GM12878 (cell line): ENCODE results near the gene TWF1. TPM values are rescaled to one million over a fixed set of nuclear protein-coding genes. Genes with fewer than 3 reads are reported as not detected.

ENCODE experiments used
- ATAC-seq: fragments of 200-7000 bp; cut with Tn5 transposase; 3 replicates; pipeline ENCODE4 v1.9.1; 2020; ENCODE audit warnings: mild to moderate bottlenecking, moderate library complexity
- BruUV-seq: library from RNA; stranded (reverse); fragments of 400-500 nt; replicated peaks from 2 replicates; lab custom pipeline; 2021; lab: Mats Ljungman, UMichigan
- CTCF ChIA-PET: fragments of 300-600 bp; sonication (Branson Sonifier 250); formaldehyde crosslinking; extraction: SDS; loops from one replicate; lab custom pipeline; 2021; ENCODE audit warnings: inconsistent platforms; lab: Yijun Ruan, JAX
- POLR2A ChIA-PET: fragments of 350-600 bp; formaldehyde crosslinking; extraction: SDS; loops from one replicate; lab custom pipeline; 2021; ENCODE audit warnings: inconsistent platforms; lab: Charles Lee
- RAD21 ChIA-PET: fragments of 300-600 bp; sonication (Branson Sonifier 250); formaldehyde crosslinking; loops from one replicate; lab custom pipeline; 2023; ENCODE audit warnings: antibody characterized with exemption; ENCODE audit not compliant: unreplicated experiment; lab: Charles Lee
- SMC1A ChIA-PET: fragments of 300-600 bp; sonication (Branson Sonifier 250); formaldehyde crosslinking; loops from one replicate; lab custom pipeline; 2023; ENCODE audit not compliant: unreplicated experiment, uncharacterized antibody; lab: Charles Lee
- DNase-seq: peaks from one replicate; pipeline ENCODE4 v3.0.0-alpha.2; 2011; ENCODE audit warnings: low read depth, low spot score
- FAIRE-seq: peaks from 3 replicates; lab custom pipeline; 2011; peaks lifted over from hg19 to GRCh38; lab: Jason Lieb, UNC
- H2AFZ ChIP-seq: 2 replicates; pipeline ENCODE4 v1.6.0; 2011; ENCODE audit warnings: low read depth, low read length, control low read depth; ENCODE audit not compliant: control insufficient read depth
- H3K27ac ChIP-seq: 2 replicates; pipeline ENCODE4 v1.5.1; 2011; ENCODE audit warnings: control low read depth; ENCODE audit not compliant: control insufficient read depth, insufficient read depth
- H3K27me3 ChIP-seq, 2 experiments: replicated peaks in 1 of 2; 2 replicates each; pipeline versions ENCODE4 v1.6.0 to v1.6.1; 2011; ENCODE audit warnings: low read length in 1 of 2; ENCODE audit not compliant: control insufficient read depth in 2 of 2, insufficient read depth in 2 of 2
- H3K36me3 ChIP-seq, 2 experiments: 2 replicates each; pipeline ENCODE4 v1.5.1; 2011; ENCODE audit warnings: low read length in 1 of 2; ENCODE audit not compliant: control insufficient read depth in 2 of 2, insufficient read depth in 2 of 2
- H3K4me1 ChIP-seq: 2 replicates; pipeline ENCODE4 v1.6.1; 2011; ENCODE audit warnings: mild to moderate bottlenecking, low read length, moderate library complexity, mixed read lengths; ENCODE audit not compliant: control insufficient read depth, insufficient read depth
- H3K4me2 ChIP-seq: 2 replicates; pipeline ENCODE4 v1.6.0; 2011; ENCODE audit warnings: control low read depth; ENCODE audit not compliant: control insufficient read depth, insufficient read depth
- H3K4me3 ChIP-seq: fragments of 200-600 bp; sonication (generic); 2 replicates; pipeline ENCODE4 v1.5.1; 2016
- H3K79me2 ChIP-seq: 2 replicates; pipeline ENCODE4 v1.6.0; 2011; ENCODE audit warnings: low read length; ENCODE audit not compliant: control insufficient read depth, insufficient read depth
- H3K9ac ChIP-seq: 2 replicates; pipeline ENCODE4 v1.8.0; 2011; ENCODE audit warnings: low read length, control low read depth, mixed read lengths; ENCODE audit not compliant: control insufficient read depth, insufficient read depth
- H3K9me3 ChIP-seq: replicated peaks from 3 replicates; pipeline ENCODE4 v1.5.1; 2011; ENCODE audit warnings: mild to moderate bottlenecking, low read length; ENCODE audit not compliant: control insufficient read depth, insufficient read depth
- H4K20me1 ChIP-seq: 2 replicates; pipeline ENCODE4 v1.6.0; 2011; ENCODE audit not compliant: control insufficient read depth, insufficient read depth
- EED ChIP-seq: sonication (generic); IDR thresholded peaks from 2 replicates; pipeline ENCODE4 v1.6.1; 2016; ENCODE audit warnings: antibody characterized with exemption, low read depth
- EGR1 ChIP-seq, 2 experiments: IDR thresholded peaks; 1 replicate in 1 of 2; 2 replicates in 1 of 2; pipeline ENCODE4 v1.6.1; 2011 to 2012; ENCODE audit warnings: low read depth in 2 of 2, low read length in 2 of 2, borderline replicate concordance in 1 of 2, mild to moderate bottlenecking in 1 of 2, moderate library complexity in 1 of 2
- JUNB ChIP-seq: IDR thresholded peaks from 2 replicates; pipeline ENCODE4 v1.6.1; 2016; ENCODE audit warnings: antibody characterized with exemption, mild to moderate bottlenecking
- KAT2A ChIP-seq: conservative IDR thresholded peaks from 2 replicates; pipeline ENCODE4 v1.6.1; 2011; ENCODE audit warnings: low read depth, low read length; ENCODE audit not compliant: control insufficient read depth
- NRF1 ChIP-seq: conservative IDR thresholded peaks from 2 replicates; pipeline ENCODE4 v1.6.1; 2011; ENCODE audit warnings: mild to moderate bottlenecking, low read depth, low read length, improper control_type of control experiment
- POLR2AphosphoS5 ChIP-seq: IDR thresholded peaks from 2 replicates; pipeline ENCODE4 v1.6.1; 2011; ENCODE audit warnings: mild to moderate bottlenecking, low read length, inconsistent platforms
- RBBP5 ChIP-seq: fragments of 200-600 bp; sonication (generic); conservative IDR thresholded peaks from 2 replicates; pipeline ENCODE4 v1.6.1; 2016
- SREBF1 ChIP-seq: IDR thresholded peaks from 2 replicates; pipeline ENCODE4 v1.6.1; 2012; ENCODE audit warnings: mild to moderate bottlenecking, low read length
- TAF1 ChIP-seq: IDR thresholded peaks from 2 replicates; pipeline ENCODE4 v1.6.1; 2011; ENCODE audit warnings: mild to moderate bottlenecking, low read depth, low read length, borderline replicate concordance
- TARDBP ChIP-seq: IDR thresholded peaks from 2 replicates; pipeline ENCODE4 v1.6.1; 2016; ENCODE audit warnings: borderline replicate concordance
- TCF3 ChIP-seq: IDR thresholded peaks from 2 replicates; pipeline ENCODE4 v1.6.1; 2012; ENCODE audit warnings: low read depth, mild to moderate bottlenecking, low read length, borderline replicate concordance; ENCODE audit not compliant: insufficient read depth
- ZNF207 ChIP-seq: fragments of 450-650 bp; IDR thresholded peaks from 2 replicates; pipeline ENCODE4 v1.6.1; 2014; ENCODE audit warnings: antibody characterized with exemption, mild to moderate bottlenecking, borderline replicate concordance
- WGBS: methylation state at CpG from one replicate; pipeline ENCODE4 v1.1.6; 2016; ENCODE audit warnings: low lambda C conversion rate; ENCODE audit not compliant: insufficient replicate concordance, insufficient coverage; ENCODE audit errors: missing lambda C conversion rate; 5-methylcytosine and 5-hydroxymethylcytosine counted together
- in situ Hi-C: fragments of 300-500 bp; cut with MboI; formaldehyde crosslinking; loops from 9 replicates; pipeline ENCODE4 v1.14.3; 2018; ENCODE audit warnings: mixed read lengths
- intact Hi-C: fragments of 100-400 bp; cut with micrococcal nuclease; formaldehyde crosslinking; loops from one replicate; pipeline ENCODE4 v1.14.2; 2022; ENCODE audit not compliant: unreplicated experiment
- polyA plus RNA-seq, 11 experiments: library from polyadenylated mRNA; depleted of rRNA in 4 of 11; unstranded in 6 of 11; stranded (reverse) in 5 of 11; fragments of >200 nt; fragmentation: Nextera tagmentation in 4 of 11; fragmentation: Illumina TruSeq in 1 of 11; extraction: Ambion mirVana in 4 of 11; extraction: Trizol in 1 of 11; gene quantifications; 1 replicate in 1 of 11; 2 replicates in 10 of 11; pipeline versions ENCODE4 v1.2.1 to v1.2.3, GENCODE V29; 2011 to 2016; ENCODE audit warnings: inconsistent platforms in 2 of 11, missing spikeins in 2 of 11, low read depth in 1 of 11
- total RNA-seq, 4 experiments: library from RNA; depleted of rRNA in 3 of 4; stranded (reverse); fragments of >200 nt in 3 of 4; fragmentation: Illumina TruSeq in 1 of 4; extraction: Trizol in 1 of 4; gene quantifications; 2 replicates each; pipeline versions ENCODE4 v1.2.1 to v1.2.3, GENCODE V29; 2013 to 2021
- TF ChIP-seq, protein P1 (sequence below): IDR thresholded peaks from 2 replicates; pipeline ENCODE4 v1.6.1; 2012; ENCODE audit warnings: low read depth, low read length, improper control_type of control experiment
- TF ChIP-seq, protein P2 (sequence below): fragments of 450-650 bp; IDR thresholded peaks from 2 replicates; pipeline ENCODE4 v1.6.1; 2017; ENCODE audit warnings: mild to moderate bottlenecking, moderate library complexity
- TF ChIP-seq, protein P3 (sequence below): IDR thresholded peaks from 2 replicates; pipeline ENCODE4 v1.6.1; 2011; ENCODE audit warnings: borderline replicate concordance, low read depth, mild to moderate bottlenecking, moderate library complexity, mixed read lengths, low read length; ENCODE audit not compliant: insufficient read depth; ENCODE audit errors: extremely low read length
- TF ChIP-seq, protein P4 (sequence below): fragments of 450-650 bp; IDR thresholded peaks from 2 replicates; pipeline ENCODE4 v1.6.1; 2018; ENCODE audit warnings: mild to moderate bottlenecking, low read depth, moderate library complexity; ENCODE audit not compliant: partially characterized antibody

The TWF1 gene
- total and polyA plus RNA-seq, 10 of the 15 experiments (the other 5 are each of a cell fraction or from before 2014, with no cell fraction given), result 8.7 to 23.5 (median 18.4) TPM

DNA sequence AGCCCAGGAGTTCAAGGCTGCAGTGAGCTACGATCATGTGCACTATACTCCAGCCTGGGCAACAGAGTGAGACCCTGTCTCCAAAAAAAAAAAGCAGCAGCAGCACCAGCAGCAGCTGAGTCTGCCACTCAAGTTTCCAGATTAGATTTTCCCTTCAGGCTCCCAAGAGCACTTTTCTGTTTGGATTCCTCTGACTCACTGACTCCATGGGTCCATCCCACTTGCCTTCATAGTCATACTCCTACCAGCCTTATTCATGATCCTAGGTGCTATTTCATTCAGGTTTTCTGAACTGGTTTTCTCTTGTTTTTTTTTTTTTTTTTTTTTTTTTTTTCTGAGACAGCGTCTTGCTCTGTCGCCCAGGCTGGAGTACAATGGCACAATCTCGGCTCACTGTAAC is 6.8 kb upstream of the TWF1 start:
- BruUV-seq, result no TSS peak
- Histone ChIP-seq H3K4me1 (no peaks in the 10 kb centered on the region), H3K4me2 (no peak overlapping the region), H3K79me2 (no peaks in the 10 kb centered on the region), H3K36me3 (no peaks in the 10 kb centered on the region), H3K9ac (no peak overlapping the region), H3K9me3 (no peaks in the 10 kb centered on the region), H2AFZ (no peak overlapping the region), H3K27me3 (no peaks in the 10 kb centered on the region), H3K27ac (no peak overlapping the region), H4K20me1 (no peaks in the 10 kb centered on the region), H3K4me3 (no peak overlapping the region)
- ChIA-PET POLR2A (interaction anchor here (0.9 kb wide), 1 partner anchor 8 kb away, joined by 4 read pairs; no protein-coding TSS in a partner anchor), CTCF (interaction anchor here (1.0 kb wide), 1 partner anchor 18 kb away, joined by 4 read pairs; no protein-coding TSS in a partner anchor), RAD21 (interaction anchor here (1.3 kb wide), 1 partner anchor 70 kb away, joined by 5 read pairs; no protein-coding TSS in a partner anchor), SMC1A (interaction anchor here (2.4 kb wide), 1 partner anchor 8 kb away, joined by 6 read pairs; no protein-coding TSS in a partner anchor)
- in situ Hi-C loops (no loop called here), intact Hi-C loops (no loop called here)
- FAIRE-seq, result no peak
- DNase-seq, result no peak
- ATAC-seq, result no peak
- 0% methylated on average over 1 of the region's 4 CpGs for WGBS
- TF ChIP-seq RBBP5, result no peak
- TF ChIP-seq TCF3, result no peak
- TF ChIP-seq ZNF207, result no peak
- TF ChIP-seq NRF1, result no peak
- TF ChIP-seq, protein P1, sequence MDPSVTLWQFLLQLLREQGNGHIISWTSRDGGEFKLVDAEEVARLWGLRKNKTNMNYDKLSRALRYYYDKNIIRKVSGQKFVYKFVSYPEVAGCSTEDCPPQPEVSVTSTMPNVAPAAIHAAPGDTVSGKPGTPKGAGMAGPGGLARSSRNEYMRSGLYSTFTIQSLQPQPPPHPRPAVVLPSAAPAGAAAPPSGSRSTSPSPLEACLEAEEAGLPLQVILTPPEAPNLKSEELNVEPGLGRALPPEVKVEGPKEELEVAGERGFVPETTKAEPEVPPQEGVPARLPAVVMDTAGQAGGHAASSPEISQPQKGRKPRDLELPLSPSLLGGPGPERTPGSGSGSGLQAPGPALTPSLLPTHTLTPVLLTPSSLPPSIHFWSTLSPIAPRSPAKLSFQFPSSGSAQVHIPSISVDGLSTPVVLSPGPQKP, result no peak
- no peak for TF ChIP-seq SREBF1
- no peak for TF ChIP-seq TAF1
- TF ChIP-seq EGR1 (IDR thresholded peaks at IDR 0.05; ENCODE audit: borderline replicate concordance in 1 of 2, low read depth in 2 of 2, low read length in 2 of 2), result no peak
- TF ChIP-seq EED, result no peak
- TF ChIP-seq TARDBP, result no peak
- no peak for TF ChIP-seq KAT2A
- TF ChIP-seq, protein P2, sequence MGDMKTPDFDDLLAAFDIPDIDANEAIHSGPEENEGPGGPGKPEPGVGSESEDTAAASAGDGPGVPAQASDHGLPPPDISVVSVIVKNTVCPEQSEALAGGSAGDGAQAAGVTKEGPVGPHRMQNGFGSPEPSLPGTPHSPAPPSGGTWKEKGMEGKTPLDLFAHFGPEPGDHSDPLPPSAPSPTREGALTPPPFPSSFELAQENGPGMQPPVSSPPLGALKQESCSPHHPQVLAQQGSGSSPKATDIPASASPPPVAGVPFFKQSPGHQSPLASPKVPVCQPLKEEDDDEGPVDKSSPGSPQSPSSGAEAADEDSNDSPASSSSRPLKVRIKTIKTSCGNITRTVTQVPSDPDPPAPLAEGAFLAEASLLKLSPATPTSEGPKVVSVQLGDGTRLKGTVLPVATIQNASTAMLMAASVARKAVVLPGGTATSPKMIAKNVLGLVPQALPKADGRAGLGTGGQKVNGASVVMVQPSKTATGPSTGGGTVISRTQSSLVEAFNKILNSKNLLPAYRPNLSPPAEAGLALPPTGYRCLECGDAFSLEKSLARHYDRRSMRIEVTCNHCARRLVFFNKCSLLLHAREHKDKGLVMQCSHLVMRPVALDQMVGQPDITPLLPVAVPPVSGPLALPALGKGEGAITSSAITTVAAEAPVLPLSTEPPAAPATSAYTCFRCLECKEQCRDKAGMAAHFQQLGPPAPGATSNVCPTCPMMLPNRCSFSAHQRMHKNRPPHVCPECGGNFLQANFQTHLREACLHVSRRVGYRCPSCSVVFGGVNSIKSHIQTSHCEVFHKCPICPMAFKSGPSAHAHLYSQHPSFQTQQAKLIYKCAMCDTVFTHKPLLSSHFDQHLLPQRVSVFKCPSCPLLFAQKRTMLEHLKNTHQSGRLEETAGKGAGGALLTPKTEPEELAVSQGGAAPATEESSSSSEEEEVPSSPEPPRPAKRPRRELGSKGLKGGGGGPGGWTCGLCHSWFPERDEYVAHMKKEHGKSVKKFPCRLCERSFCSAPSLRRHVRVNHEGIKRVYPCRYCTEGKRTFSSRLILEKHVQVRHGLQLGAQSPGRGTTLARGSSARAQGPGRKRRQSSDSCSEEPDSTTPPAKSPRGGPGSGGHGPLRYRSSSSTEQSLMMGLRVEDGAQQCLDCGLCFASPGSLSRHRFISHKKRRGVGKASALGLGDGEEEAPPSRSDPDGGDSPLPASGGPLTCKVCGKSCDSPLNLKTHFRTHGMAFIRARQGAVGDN, result no peak
- TF ChIP-seq POLR2AphosphoS5, result no peak
- TF ChIP-seq JUNB, result no peak
- TF ChIP-seq, protein P3, sequence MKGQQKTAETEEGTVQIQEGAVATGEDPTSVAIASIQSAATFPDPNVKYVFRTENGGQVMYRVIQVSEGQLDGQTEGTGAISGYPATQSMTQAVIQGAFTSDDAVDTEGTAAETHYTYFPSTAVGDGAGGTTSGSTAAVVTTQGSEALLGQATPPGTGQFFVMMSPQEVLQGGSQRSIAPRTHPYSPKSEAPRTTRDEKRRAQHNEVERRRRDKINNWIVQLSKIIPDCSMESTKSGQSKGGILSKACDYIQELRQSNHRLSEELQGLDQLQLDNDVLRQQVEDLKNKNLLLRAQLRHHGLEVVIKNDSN, result no peak
- TF ChIP-seq, protein P4, sequence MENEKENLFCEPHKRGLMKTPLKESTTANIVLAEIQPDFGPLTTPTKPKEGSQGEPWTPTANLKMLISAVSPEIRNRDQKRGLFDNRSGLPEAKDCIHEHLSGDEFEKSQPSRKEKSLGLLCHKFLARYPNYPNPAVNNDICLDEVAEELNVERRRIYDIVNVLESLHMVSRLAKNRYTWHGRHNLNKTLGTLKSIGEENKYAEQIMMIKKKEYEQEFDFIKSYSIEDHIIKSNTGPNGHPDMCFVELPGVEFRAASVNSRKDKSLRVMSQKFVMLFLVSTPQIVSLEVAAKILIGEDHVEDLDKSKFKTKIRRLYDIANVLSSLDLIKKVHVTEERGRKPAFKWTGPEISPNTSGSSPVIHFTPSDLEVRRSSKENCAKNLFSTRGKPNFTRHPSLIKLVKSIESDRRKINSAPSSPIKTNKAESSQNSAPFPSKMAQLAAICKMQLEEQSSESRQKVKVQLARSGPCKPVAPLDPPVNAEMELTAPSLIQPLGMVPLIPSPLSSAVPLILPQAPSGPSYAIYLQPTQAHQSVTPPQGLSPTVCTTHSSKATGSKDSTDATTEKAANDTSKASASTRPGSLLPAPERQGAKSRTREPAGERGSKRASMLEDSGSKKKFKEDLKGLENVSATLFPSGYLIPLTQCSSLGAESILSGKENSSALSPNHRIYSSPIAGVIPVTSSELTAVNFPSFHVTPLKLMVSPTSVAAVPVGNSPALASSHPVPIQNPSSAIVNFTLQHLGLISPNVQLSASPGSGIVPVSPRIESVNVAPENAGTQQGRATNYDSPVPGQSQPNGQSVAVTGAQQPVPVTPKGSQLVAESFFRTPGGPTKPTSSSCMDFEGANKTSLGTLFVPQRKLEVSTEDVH, result no peak
